ENCODE measurements around the gene EBF3. TPM values are rescaled to one million over a fixed set of nuclear protein-coding genes. Genes with fewer than 3 reads are reported as not detected.

EBF3 gene
- total RNA-seq, 1 experiment from 2014 or later, result 0.22 TPM

- Histone ChIP-seq H3K27ac (ENCODE audit: insufficient read length, low read depth, low read length) (no peak overlapping the region), H2BK15ac (ENCODE audit: low read depth, low read length) (no peak overlapping the region), H3K27me3 (ENCODE audit: insufficient read depth, low read length) (no peaks in the 10 kb centered on the region), H3K4me2 (ENCODE audit: insufficient read depth, insufficient read length, low read length) (no peak overlapping the region), H2BK5ac (ENCODE audit: insufficient read length, low read length) (no peak overlapping the region), H2BK12ac (ENCODE audit: insufficient read length, low read depth, low read length) (no peak overlapping the region), H3K9me3 (ENCODE audit: control insufficient read depth, low read depth, low read length) (no peaks in the 10 kb centered on the region), H2AFZ (ENCODE audit: low read length) (no peak overlapping the region), H3K18ac (ENCODE audit: insufficient read length, low read depth, low read length) (no peak overlapping the region), H4K91ac (ENCODE audit: insufficient read length, low read depth, low read length) (no peak overlapping the region), H2BK120ac (ENCODE audit: low read depth, low read length, poor library complexity, severe bottlenecking) (no peak overlapping the region), H3K9ac (ENCODE audit: extremely low read depth, insufficient read length, low read length) (no peak overlapping the region), H3K4ac (ENCODE audit: low read depth, low read length) (no peak overlapping the region), H3T11ph (ENCODE audit: low read length) (no peak overlapping the region), H3K79me2 (ENCODE audit: insufficient read depth, low read length) (no peaks in the 10 kb centered on the region), H3K4me1 (ENCODE audit: insufficient read depth, low read length) (no peaks in the 10 kb centered on the region), H3K23me2 (ENCODE audit: insufficient read length, low read depth, low read length, poor library complexity, severe bottlenecking) (no peaks in the 10 kb centered on the region), H3K79me1 (ENCODE audit: insufficient read depth, low read depth, low read length, poor library complexity, severe bottlenecking) (no peaks in the 10 kb centered on the region), H2AK5ac (ENCODE audit: insufficient read length, low read length) (no peak overlapping the region), H4K8ac (replicated peaks; ENCODE audit: insufficient read length, low read depth, low read length) (no peak overlapping the region), H3K56ac (ENCODE audit: insufficient read length, low read depth, low read length) (no peak overlapping the region), H4K20me1 (ENCODE audit: control insufficient read depth, insufficient read depth, insufficient read length) (no peaks in the 10 kb centered on the region), H2BK20ac (ENCODE audit: low read depth, low read length, poor library complexity, severe bottlenecking) (no peak overlapping the region), H3K23ac (ENCODE audit: insufficient read length, low read depth, low read length) (no peak overlapping the region), H3K14ac (ENCODE audit: insufficient read depth, low read length) (no peak overlapping the region), H4K5ac (ENCODE audit: insufficient read length, low read depth, low read length) (no peak overlapping the region)
- Mint-ChIP-seq H3K4me1 (no peaks in the 10 kb centered on the region), H3K27ac (no peak overlapping the region), H3K36me3 (ENCODE audit: insufficient read depth in 1 of 3, low read depth in 3 of 3) (no peaks in the 10 kb centered on the region; a peak in 1 of 7 replicates), H3K27me3 (ENCODE audit: low read depth) (no peaks in the 10 kb centered on the region), H3K9me3 (peaks cover 0 to 3% of the 10 kb centered on the region in 2 experiments; a peak in 1 of 5 replicates), H3K4me3 (no peak overlapping the region)
- no peak for DNase-seq
- no CpG with 5 or more reads among the region's 10 CpGs for WGBS (ENCODE audit: extremely low coverage, insufficient read length, low lambda C conversion rate)
- no peak for TF ChIP-seq CTCF (conservative IDR thresholded peaks at IDR 0.05)
Observed at GRCh38 chr10:129788215-129788614, 175.9 kb downstream of the EBF3 start.
